ENCODE results near the gene RGS6.
A peak's percentile ranks its signal among the peaks of the same experiment; 100 is the strongest.
"Not testable (repeated sequence)": the region's sequence is repeated elsewhere in the genome, so short reads cannot be mapped to it uniquely, and the experiment has no call there.

Gene RGS6

DNA sequence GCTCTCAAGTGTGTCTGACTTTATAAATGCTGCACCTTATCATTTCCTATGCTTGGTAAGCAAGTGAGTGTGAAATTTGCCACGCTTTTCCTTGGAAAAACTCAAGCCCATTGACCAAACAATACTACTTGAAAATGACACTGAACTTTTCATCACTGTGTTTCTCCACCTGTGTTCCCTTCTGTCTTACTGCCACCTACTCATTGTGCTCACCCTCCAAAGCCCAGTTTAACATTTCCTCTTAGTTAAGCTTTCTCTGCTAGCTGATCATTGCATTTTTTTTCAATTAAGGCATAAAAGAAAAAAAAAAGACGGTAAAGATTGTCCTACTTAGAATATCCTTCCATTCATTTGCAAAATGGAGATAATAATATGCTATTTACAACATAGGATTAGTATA, 516.0 kb downstream of the RGS6 start:
- DNase-seq (ENCODE audit: low read depth in 1 of 2, low spot score in 1 of 2), result no peak

DNA sequence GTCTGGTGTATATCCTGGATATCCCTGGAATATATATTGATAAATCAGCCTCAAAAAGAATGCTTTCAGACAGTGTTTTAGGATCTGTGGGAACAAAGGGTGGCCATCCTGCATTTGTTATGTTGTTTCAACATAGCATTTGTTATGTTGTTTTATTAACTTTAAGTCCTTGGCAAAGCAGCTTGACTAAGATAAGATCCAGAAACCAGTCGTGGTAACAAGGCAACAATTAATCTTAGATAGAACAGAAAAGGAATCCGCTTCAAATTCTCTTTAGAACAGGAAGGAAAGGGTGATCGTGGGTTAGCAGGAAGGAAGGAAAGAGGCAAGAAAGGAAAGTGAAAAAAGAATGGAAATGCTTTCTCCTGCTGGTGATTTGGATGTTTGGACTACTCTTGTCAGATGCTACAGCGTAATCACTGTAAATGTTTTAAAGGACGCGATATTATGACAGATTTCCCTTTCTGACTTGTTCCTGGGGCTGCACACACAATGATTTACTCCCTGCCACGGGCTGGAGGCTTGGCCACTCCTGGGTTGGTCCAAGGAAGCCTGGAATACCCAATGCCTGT, 518.3 kb downstream of the RGS6 start:
- DNase-seq (ENCODE audit: low read depth in 1 of 2, low spot score in 1 of 2), result no peak

- DNase-seq (ENCODE audit: low read depth in 1 of 2, low spot score in 1 of 2), result no peak
Measured at GRCh38 chr14:72451054-72451972, 519.1 kb downstream of the RGS6 start.

DNA sequence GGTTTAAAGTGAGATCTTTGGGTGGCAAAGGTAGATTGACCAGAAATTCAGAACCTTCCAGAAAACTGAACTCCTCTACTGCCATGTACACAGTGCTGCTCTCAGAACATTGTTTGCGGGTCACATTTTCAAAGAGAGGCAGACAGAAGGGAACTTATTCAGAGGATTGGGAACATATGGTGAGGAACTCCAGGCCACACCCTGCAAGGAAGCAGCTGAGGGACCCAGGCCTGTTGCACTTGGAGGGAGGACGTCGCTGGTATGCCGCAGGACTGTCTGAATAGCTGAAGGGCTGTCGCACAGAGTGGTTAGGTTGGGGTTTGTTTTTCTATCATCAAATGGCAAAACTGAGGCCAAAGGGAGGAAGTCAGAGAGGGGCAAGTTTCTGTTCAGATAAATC, 520.5 kb downstream of the RGS6 start:
- no peak for DNase-seq (ENCODE audit: low read depth in 1 of 2, low spot score in 1 of 2)

DNA sequence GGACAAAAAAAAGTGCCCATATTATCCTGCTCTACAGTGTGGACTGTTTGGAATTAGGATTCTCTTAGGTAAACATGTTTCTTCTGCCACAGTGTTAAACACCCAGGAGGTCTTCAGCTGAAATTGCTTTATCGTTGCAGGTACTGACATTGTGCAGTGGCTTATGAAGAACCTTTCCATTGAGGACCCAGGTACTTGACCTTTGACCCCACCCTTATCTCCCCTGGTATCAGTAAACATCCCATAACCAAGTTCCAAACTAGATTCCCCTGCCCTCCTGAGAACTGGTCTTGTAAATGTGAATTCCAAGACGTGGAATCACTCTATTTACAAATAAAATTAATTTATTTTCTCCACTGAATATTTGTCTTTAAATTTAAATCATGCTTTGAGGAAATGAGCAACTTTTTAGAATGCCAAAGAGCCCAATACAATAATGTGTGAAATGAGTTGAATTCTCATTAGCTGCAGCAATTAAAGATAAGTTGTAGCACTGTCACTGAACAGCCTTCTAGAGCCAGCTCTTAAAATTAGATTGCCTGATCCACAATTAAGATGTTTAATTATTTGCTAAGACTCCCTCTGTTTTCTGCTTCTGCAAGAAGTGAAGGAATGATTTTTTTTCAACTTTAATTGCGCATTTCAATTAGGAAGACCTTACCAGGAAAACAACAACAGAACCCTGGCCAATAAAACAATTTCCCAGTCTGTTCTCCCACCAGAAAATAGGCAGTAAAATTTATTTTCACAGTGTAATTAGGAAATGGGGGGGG, 522.3 kb downstream of the RGS6 start:
- no peak for DNase-seq (ENCODE audit: low read depth in 1 of 2, low spot score in 1 of 2)

DNA sequence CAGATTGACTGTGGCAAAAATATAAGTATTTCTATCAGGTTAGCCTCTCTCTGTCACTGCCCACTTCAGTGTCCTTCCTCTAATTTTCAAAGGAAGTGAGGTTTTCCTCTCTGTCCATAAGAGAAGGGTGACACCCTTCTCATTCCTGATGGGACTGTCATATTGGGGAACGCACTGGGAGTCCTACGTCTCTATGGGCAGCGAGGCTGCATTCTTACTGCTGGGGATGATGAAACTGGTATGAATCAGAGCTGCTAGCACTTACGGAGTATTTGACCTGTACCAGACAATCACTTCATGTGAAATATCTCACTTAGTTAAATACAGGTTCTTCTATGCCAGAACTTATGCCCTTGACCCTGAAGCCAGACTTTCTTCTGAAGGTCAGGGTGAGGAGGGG, 525.4 kb downstream of the RGS6 start:
- no peak for DNase-seq (ENCODE audit: low read depth in 1 of 2, low spot score in 1 of 2)

- DNase-seq (ENCODE audit: low read depth in 1 of 2, low spot score in 1 of 2), result no peak
Measured at GRCh38 chr14:72462056-72462455, 529.8 kb downstream of the RGS6 start.

DNA sequence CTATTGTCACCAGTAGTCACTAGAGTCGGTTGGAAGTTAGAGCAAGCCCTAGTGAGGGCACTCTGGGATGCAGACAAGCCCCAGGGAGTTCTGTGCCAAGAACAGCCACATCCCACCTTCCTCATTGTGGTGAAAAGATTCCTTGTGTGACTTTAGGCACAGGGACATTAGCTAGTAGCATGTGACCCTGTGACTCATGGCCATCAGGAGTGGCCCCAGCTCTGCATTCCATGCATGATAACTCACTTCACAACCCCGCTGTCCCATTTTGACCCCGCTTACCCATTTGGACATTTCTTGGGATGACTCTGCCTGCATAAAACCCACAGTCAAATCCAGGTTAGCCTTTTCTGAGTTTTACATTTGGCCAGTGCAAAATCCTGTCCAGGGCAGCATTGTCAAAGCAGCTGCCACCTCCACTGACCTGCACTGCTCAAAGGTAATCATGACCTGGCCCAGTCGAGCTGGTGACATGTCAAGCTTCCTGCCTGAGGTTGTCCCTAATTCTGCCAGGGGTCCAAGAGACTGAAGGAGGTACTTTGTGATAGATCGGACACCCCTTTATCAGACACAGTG, 531.1 kb downstream of the RGS6 start:
- no peak for DNase-seq (ENCODE audit: low read depth in 1 of 2, low spot score in 1 of 2)

DNA sequence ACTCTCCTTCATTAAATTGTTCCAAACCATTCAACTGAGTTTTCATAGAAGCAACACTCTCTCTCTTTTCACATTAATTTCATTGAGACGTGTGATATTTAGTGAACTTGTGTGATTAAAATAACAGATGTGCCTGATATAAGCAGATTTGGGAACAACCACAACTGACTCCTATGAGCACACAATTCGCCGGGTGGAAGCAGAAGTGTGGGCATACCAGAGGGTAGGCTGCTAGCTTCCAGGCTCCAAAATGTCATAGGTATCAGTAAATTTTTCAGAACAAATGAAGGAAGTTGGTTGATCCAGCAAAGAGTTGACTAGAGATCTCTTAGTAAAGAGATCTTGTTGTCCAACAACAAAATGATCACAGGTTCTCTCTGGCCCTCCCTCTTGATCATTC, 532.0 kb downstream of the RGS6 start:
- DNase-seq (ENCODE audit: low read depth in 1 of 2, low spot score in 1 of 2), result no peak

- no peak for DNase-seq (ENCODE audit: low read depth in 1 of 2, low spot score in 1 of 2)
Measured at GRCh38 chr14:72466325-72466724, 534.1 kb downstream of the RGS6 start.

GRCh38 chr14:72471346-72471745, 539.1 kb downstream of the RGS6 start:
- DNase-seq (ENCODE audit: low read depth in 1 of 2, low spot score in 1 of 2), result no peak

DNA sequence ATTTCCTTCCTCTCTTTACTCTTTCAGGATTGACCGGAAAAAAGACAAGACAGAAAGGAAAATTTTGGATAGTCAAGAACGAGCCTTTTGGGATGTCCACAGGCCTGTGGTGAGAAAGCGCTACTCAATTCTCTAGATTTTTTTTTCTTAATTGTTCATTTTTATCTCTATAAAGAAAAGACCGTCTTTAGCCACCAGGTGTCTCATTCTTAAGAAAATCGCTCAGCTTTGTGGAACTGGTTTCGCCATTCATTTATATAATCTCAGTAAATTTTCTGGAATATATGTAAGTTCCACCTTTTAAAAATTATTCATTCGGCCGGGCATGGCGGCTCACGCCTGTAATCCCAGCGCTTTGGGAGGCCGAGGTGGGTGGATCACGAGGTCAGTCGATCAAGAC, 540.6 kb downstream of the RGS6 start:
- DNase-seq (ENCODE audit: low read depth in 1 of 2, low spot score in 1 of 2), result no peak

GRCh38 chr14:72476657-72477499, 544.6 kb downstream of the RGS6 start:
- DNase-seq (ENCODE audit: low read depth in 1 of 2, low spot score in 1 of 2), result peak; percentile 12 to 18

GRCh38 chr14:72477578-72477977, 545.3 kb downstream of the RGS6 start:
- not testable (repeated sequence) for DNase-seq (ENCODE audit: low read depth in 1 of 2, low spot score in 1 of 2)

- DNase-seq (ENCODE audit: low read depth in 1 of 2, low spot score in 1 of 2), result no peak
Measured at GRCh38 chr14:72478471-72478893, 546.3 kb downstream of the RGS6 start.

DNA sequence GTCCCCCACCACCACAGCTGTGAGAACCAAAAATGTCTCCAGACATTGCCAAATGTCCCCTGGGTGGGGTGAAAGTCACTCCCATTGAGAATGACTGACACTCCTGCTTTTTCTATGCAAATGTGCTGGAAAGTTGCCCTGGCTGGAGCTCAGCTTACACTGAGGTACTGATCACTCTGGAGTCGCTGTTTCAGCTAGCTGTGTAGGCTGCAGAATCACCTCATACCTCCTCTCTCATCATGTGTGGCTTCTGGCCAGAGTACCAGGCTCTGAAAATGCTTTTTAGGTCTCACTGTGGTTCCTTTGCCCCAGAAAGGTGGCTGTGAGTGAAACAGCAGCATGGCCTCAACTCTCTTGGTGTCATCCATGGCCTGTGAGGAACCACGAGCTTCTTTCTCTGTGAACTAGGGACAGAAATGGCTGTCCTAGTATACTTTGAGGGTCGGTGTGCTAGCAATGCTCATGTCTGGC, 547.3 kb downstream of the RGS6 start:
- no peak for DNase-seq (ENCODE audit: low read depth in 1 of 2, low spot score in 1 of 2)

GRCh38 chr14:72480464-72481243, 548.4 kb downstream of the RGS6 start:
- no peak for DNase-seq (ENCODE audit: low read depth in 1 of 2, low spot score in 1 of 2)

GRCh38 chr14:72483311-72483710, 551.1 kb downstream of the RGS6 start:
- no peak for DNase-seq (ENCODE audit: low read depth in 1 of 2, low spot score in 1 of 2)

DNA sequence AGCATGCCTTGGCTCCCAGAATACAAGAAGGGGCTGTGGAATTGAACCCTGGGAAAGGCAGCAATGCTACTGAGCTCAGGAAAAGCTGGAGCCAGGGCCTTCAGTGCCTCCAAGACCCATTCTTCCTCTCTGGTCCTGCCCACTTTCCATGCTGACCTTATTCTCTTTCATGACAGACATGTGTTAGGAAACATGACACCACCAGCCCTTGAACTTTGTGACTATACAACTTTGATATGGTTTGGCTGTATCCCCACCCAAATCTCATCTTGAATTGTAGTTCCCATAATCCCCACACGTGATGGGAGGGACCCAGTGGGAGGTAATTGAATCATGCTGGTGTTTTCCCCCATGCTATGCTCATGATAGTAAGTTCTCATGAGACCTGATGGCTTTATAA, 553.5 kb downstream of the RGS6 start:
- DNase-seq (ENCODE audit: low read depth in 1 of 2, low spot score in 1 of 2), result no peak

- no peak for DNase-seq (ENCODE audit: low read depth in 1 of 2, low spot score in 1 of 2)
Measured at GRCh38 chr14:72488514-72488913, 556.3 kb downstream of the RGS6 start.

Data from stimulated activated CD4-positive, alpha-beta T cell treated with anti-CD3 and anti-CD28 coated beads, Interleukin-15, amount 100 ng/mL, for 1 hour (primary cell).